NCI-H2227 (cell line): ENCODE data around the gene GGT1.
"Not testable (repeated sequence)": the region's sequence is repeated elsewhere in the genome, so short reads cannot be mapped to it uniquely, and the experiment has no call there.

Source experiments
- DNase-seq: peaks from one replicate; lab custom pipeline; 2025; ENCODE audit not compliant: unreplicated experiment; lab: John Stamatoyannopoulos, UW

GGT1 gene

DNA sequence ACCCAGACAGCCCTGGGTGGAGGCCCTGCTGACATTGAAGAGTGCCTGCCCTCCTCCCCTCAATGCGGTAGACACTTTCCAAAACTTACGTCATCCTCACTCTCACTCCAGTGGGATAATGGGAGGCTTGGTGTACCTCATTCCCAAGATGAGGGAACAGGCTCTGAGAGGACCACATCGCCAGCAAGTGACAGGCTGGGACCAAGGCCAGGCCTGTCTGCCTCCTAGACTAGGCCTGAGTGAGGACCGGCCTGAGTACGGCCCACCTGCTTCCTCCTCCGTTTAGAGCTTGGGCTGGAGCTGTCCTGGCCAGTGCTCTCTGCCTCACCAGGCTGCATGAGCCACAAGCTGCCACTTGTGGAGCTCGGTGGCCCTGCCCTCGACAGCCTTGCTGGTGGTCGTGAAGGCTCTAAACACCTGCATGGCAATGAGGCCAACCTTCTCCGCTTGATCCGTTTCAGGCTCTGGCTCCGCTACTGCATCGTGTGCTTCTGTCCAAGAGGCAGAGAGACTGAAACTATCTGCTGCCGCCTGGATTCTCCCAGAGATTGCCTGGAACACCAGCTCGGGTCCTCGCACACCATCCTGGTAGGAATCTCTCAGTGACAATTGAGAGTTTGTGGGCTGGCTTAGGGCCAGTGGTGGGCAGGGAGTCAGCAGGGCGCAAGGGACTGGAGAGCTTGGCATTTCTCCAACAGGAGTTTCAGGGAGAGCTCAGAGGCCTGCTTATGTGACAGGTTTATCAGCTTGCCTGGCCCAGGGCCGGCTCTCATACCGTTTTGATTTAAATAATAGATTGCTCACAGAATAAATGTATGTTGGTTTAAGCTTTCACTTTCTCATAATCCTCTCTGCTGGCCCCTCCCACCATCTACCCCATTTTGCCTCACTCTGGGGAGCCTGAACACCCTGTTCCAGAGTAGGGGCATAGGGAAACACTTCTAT is 19.5 kb upstream of the GGT1 start:
- peak; percentile 37 for DNase-seq

GRCh38 chr22:24584166-24584790 is 18.7 kb upstream of the GGT1 start:
- no peak for DNase-seq

GRCh38 chr22:24584871-24585411 is 18.1 kb upstream of the GGT1 start:
- DNase-seq = no peak

- DNase-seq = no peak
Measured at GRCh38 chr22:24585461-24585860, 17.5 kb upstream of the GGT1 start.

DNA sequence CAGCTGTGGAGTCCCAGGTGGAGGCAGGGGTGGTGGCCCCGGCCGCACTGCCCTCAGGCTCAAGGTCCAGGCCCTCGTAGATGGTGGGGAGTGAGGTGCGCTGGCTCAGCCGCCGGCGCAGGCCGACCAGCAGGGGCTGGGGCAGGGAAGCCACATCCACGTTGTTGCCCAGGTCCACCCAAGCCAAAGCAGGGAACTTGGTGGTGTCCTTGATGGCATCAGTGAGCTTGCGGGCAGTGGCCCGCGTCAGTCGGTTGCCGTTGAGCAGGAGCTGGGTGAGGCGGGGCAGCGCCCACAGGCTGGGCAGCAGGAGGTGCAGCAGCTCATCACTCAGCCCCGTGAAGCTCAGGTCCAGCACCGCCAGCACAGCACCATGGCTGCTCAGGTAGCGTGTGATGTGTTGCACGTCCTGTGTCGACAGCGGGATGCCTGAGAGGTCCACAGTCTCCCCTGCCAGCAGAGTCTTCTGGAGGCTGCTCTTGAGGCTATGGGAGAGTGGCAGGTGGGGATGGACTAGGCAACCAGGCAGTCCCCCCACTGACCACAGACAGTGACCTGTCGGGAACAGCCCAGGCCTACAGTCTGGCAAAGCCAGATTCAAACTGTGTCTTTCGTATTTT is 17.0 kb upstream of the GGT1 start:
- no peak for DNase-seq

DNA sequence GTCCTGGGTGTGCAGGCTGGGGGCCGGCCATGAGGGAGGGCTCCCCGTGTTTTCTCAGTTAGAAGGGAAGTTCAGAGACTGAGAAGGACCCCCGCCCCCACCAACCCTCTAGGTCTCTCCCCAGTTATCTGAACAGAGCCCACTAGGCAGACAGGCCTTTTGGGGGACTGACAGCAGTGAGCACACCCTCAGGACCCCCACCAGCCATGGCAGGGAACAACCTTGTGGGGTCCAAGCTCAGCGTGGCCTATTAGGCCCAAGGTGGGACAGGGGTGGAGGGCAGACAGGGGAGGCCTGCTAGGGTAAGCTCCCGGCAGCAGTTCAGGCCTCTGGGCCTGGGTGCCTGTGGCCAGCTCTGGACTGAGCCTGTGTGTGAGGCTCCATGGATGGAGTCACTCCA is 15.7 kb upstream of the GGT1 start:
- DNase-seq = no peak

- DNase-seq = no peak
Measured at GRCh38 chr22:24587948-24588347, 15.0 kb upstream of the GGT1 start.

DNA sequence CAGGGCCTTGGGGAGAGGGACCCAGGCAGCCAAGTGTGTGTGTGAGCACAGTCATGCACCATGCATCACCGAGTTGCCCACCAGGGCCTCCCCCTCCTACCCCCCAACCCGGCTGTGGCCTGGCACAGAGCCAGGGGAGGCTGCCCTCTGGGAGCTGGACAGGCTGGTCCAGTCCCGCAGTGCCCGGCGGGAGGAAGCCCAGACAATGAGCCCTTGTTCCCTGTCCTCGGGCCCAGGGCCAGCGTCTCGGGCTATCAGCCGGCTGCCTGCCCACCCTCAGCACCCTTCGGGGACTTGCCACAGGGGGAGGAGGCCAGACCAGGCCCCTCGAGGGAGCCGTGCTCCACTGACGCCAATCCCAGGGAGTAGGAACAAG is 14.6 kb upstream of the GGT1 start:
- DNase-seq = no peak

DNA sequence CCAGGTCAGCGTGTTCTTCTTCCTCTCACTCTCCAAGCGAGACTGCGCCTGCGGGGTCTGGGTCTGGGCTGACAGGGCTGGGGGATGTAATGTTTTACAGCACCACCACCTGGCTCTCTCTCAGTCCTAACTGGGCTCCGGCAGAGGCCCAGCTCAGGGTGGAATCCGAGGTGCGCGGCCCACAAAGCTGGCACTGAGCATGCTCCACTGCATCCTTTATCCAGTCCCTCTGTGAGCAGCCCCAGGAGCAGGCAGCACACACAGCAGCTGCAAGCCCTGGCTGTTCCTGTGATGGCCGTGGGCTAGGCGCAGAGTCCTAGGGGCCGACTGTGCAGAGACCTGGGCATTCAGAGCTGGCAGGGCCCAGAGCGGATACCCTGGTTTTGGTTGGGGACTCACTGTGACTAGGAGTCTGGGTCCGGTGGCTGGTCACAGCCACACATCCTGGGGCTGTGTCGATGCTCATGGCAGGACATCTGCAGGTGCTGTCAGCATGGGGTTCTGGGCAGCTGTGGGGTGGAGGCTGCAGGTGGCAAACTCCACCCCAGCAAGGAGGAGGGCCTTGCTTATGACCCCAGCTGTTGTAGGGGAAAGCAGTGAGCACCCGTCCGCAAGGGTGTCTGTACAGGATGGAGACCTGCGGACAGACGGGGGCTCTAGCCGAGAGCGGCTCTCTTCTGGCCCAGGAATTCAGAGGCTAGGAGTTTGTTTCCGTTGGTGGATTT is 14.1 kb upstream of the GGT1 start:
- no peak for DNase-seq

DNA sequence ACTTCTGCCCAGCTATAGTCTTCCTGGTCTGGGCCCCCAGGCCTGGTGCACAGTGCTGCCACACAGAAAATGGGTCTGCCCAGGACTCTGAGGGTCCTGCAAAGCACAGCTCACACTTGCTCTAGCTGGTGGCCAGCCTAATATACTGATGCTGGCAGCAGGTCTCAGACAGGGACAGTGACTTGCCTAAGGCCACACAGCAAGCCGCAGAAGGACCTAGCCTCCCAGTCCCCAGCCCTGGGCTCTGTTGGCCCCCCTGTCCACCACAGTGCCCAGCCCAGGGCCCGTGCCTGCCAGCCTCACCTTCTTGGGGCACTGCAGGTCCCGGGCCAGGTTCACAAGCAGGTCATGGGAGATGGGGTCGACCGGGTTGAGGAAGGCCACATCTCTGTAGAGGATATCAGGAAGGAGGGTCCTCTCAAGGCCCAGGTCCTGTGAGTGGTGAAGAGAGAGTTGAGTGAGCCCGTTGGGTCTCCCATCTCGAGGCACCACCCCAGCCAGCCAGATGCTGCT is 13.4 kb upstream of the GGT1 start:
- DNase-seq = no peak

GRCh38 chr22:24590596-24591173 is 12.3 kb upstream of the GGT1 start:
- no peak for DNase-seq

DNA sequence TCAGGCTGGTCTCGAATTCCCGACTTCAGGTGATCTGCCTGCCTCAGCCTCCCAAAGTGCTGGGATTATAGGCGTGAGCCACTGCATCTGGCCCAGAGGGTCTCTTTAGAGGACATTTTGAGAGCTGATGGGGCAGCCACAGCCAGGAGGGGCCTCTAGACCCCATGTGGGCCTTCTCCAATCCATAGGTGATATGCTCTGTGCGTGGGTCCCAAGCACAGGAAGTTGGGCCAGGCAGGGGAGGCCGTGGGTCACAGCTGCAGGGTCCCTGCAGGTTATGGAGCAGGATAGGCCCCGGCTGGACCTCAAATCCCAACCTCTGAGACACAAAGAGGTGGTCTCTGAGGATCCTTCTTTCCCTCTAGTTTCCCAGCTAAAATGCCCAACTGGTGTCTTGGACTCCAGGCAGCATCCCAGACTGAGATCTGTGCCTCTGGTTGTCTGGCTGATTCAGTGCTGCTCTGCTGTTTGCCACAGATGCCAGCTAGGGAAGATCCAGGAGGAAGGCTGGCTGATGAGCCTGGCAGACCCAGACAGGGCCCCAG is 11.6 kb upstream of the GGT1 start:
- DNase-seq = no peak

DNA sequence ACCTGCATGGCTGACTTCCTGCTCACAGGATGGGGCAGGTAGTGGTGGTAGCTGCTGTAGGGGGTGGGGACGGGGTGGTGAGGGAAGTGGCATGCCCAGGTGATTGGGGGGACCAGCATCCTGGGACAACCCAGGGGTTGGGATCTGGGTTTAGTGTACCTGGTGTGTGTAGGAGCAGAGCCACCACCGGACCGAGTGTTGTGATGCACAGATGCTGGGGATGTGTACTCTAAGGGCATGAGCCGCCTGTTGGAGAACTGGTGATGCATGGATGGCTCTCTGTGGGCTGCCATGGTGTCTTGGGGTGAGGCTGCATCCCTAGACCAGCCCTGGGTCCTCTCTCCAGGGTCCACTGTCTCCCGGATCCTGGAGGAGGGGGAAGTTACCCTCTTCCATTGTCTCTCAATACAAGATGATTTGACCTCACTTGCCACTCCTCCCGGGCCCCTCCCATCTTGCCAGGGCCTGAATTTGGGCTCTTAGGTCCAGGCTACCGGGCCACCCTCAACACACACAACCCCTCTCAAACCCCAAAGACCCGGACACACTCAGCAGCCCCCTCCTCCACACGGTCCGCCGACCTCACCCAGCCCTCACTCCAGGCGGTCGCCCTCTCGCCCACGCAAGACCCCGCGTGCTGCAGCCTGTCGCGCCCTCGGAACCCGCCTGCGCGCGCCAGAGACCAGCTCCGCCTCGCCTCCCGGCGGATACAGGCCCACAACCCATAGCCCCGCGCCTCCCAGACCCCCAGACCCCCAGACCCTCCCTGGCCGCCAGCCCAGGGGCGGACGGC is 10.7 kb upstream of the GGT1 start:
- DNase-seq = peak; percentile 23

GRCh38 chr22:24592851-24593558 is 10.0 kb upstream of the GGT1 start, which contains the start of gene LRRC75B:
LRRC75B (minus strand) TSS chr22:24593073; CDS start chr22:24593039, 34 bp downstream.
- peak; percentile 78 for DNase-seq

GRCh38 chr22:24593559-24593835 is 9.5 kb upstream of the GGT1 start:
- not testable (repeated sequence) for DNase-seq

DNA sequence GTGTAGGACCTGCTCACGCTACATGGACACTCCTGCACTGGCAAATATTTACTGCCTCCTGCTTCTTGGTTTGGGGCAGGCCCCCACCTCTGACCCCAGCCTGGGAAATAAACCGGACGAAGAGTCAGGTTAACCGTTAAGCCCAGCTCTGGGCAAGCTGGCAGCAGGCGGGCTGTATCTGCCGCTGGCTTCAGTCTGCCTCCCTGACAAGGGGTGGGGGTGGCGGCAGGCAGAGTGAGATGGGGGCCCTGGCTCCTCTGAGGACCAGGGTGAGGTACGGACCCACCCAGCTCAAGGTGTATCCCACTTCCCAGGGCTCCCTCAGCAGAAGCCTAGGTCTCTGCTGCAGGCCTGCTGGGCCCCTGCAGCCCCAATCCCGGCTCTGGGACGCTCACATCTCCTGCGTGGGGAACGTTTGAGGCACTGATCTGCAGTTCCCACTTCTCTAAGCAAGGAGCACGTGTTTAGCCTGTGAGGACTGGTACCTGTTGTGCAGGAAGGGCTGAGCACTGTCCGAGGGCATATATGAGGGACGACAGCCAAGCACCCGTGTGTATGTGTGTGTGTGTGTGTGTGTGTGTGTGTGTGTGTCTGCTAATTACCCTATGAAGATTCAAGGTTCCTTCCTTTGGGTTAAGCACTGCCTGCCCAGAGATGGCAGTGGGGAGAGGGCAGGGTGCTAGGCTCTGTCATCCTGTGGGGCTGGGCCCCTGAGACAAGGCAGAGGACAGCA is 9.0 kb upstream of the GGT1 start:
- no peak for DNase-seq

DNA sequence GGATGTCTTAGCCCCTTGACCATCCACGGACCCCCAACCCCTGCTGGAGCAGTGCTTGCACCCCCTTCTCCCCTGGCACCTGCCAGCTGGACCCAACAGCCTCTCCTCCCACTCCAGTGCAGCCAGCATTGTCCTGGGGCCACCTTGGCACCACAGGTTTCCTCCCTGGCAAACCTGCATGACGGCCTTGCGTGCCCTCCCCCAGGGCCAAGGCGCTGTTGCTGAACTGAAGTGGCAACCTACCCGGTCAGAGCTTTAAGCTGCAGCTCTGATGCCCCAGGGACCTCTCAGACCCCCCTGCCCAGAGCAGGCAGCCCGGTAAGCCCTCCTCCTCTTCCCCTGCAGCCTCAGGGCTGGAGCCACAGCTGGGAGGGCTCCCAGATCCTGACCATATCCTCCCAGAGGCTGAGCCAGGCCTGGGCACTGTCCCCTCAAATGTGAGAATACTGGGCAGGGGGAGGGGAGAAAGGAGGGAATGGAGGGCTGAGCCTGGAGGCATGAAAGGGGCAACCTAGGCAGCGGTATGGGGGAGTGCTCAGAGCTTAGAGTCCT is 8.3 kb upstream of the GGT1 start:
- no peak for DNase-seq

DNA sequence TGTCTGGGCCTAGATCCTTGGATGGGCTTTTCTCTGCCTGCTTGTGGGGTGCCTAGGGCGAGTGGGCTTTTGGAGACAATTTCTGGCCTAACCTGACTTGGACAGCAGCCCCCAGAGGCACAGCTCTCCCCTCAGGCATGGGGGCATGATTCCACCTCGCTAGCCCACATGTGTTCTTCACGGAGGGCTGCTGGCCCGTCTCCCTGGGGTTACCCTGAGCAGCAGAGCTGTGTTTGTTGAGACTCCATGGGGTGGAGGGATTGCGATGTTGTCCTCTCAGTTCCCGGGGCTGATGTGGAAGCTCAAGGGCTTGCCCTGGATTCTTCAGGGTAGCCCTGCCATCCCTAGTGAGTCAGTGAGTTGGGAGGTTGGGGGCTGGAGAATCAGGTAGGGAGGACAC is 7.8 kb upstream of the GGT1 start:
- DNase-seq = no peak
